ENCODE data around the gene THRSP. TPM values are rescaled to one million over a fixed set of nuclear protein-coding genes. Genes with fewer than 3 reads are reported as not detected.

Gene THRSP
- total RNA-seq, 2 experiments from 2014 or later = not detected

Other genes with a start within 250 kb of the THRSP start
- 10 to 100 TPM; 40.5 to 48.3 TPM for gene RSF1, start 243.1 kb upstream of the THRSP start, total RNA-seq
- 1 to 10 TPM; 2.4 to 2.6 TPM for gene AAMDC, start 242.7 kb upstream of the THRSP start, total RNA-seq
- 10 to 100 TPM; 45.2 to 46.2 TPM for gene INTS4, start 69.2 kb upstream of the THRSP start, total RNA-seq
- under 1 TPM; 0.12 to 0.50 TPM for gene KCTD14, start 40.6 kb upstream of the THRSP start, total RNA-seq
- 100 to 1,000 TPM; 196 to 211 TPM for gene NDUFC2, start 16.0 kb downstream of the THRSP start, total RNA-seq
- 10 to 100 TPM; 40.2 to 48.8 TPM for gene ALG8, start 75.8 kb downstream of the THRSP start, total RNA-seq
- gene KCTD21, start 124.8 kb downstream of the THRSP start, total RNA-seq = 1 to 10 TPM; 3.3 to 4.0 TPM
- 1 to 10 TPM; 3.5 to 4.2 TPM for gene USP35, start 125.1 kb downstream of the THRSP start, total RNA-seq